CD4-positive, alpha-beta T cell treated with Interferon alpha-2 for 1 hour (primary cell): ENCODE results near the gene HINFP.

Source experiments
- DNase-seq, 2 donors: peaks; one replicate each; pipeline ENCODE4 v3.0.0-alpha.2; 2020 to 2022

Gene HINFP, protein sequence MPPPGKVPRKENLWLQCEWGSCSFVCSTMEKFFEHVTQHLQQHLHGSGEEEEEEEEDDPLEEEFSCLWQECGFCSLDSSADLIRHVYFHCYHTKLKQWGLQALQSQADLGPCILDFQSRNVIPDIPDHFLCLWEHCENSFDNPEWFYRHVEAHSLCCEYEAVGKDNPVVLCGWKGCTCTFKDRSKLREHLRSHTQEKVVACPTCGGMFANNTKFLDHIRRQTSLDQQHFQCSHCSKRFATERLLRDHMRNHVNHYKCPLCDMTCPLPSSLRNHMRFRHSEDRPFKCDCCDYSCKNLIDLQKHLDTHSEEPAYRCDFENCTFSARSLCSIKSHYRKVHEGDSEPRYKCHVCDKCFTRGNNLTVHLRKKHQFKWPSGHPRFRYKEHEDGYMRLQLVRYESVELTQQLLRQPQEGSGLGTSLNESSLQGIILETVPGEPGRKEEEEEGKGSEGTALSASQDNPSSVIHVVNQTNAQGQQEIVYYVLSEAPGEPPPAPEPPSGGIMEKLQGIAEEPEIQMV

GRCh38 chr11:119121008-119121810 is at the start of gene HINFP:
Gene HINFP, plus strand, starts transcription at chr11:119121580. Its CDS starts 5,365 bp downstream, at chr11:119126945.
- peak; percentile 100 for DNase-seq

GRCh38 chr11:119077839-119078238 is 43.5 kb upstream of the HINFP start:
- DNase-seq, result no peak

DNA sequence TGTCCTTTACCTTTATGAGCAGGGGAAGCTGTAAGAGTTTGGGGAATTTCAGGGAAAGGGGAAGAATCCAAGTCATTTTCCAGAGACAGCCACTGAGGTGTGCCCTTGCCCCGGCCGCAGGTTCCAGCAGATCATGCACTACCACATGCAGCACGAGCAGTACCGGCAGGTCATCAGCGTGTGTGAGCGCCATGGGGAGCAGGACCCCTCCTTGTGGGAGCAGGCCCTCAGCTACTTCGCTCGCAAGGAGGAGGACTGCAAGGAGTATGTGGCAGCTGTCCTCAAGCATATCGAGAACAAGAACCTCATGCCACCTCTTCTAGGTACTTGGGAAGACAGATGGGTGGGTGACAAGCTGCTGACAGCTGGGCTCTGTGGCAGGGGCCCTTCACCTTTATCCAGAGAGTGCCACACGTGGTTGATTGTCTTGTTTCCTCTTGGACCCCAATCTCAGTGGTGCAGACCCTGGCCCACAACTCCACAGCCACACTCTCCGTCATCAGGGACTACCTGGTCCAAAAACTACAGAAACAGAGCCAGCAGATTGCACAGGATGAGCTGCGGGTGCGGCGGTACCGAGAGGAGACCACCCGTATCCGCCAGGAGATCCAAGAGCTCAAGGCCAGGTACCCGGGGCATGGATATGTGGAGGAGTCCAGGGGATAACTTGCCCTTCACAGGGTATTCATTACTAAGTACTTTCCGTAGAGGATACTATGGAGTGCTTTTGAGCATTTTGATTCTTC is 42.5 kb upstream of the HINFP start:
- DNase-seq, result no peak

- no peak for DNase-seq
Measured at GRCh38 chr11:119081682-119082260, 39.6 kb upstream of the HINFP start.

DNA sequence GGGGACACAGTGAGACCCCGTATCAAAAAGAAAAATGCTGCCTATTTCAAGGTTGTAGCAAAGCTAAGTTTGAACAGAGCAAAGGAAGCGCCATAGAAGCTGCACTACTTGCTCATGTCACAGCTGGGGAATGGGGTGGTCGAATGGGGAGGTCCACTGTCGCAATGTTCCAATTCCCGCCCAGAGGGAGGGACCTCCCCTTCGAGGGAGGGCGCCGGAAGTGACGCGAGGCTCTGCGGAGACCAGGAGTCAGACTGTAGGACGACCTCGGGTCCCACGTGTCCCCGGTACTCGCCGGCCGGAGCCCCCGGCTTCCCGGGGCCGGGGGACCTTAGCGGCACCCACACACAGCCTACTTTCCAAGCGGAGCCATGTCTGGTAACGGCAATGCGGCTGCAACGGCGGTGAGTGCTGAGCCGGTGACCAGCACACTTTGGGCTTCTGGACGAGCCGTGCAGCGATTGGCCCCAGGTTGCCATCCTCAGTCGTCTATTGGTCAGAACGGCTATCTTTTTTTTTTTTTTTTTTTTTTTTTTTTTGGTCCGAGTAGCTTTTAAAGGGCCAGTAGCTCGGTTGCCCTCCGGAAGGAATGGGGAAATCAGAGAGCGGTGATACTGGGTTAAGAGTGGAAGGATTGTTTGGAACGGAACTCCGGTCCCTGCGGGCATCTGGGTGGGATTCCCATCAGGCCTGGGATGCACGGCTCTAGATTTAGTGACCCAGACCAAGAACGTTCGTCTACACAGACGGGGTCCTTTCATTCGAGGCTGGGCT is 36.5 kb upstream of the HINFP start, which contains the start of gene HMBS:
TSS of gene HMBS (plus strand) at position 219 of the 774 bp plus-strand sequence. CDS start at position 372, 153 bp downstream.
- DNase-seq, result peak; percentile 91 to 94

DNA sequence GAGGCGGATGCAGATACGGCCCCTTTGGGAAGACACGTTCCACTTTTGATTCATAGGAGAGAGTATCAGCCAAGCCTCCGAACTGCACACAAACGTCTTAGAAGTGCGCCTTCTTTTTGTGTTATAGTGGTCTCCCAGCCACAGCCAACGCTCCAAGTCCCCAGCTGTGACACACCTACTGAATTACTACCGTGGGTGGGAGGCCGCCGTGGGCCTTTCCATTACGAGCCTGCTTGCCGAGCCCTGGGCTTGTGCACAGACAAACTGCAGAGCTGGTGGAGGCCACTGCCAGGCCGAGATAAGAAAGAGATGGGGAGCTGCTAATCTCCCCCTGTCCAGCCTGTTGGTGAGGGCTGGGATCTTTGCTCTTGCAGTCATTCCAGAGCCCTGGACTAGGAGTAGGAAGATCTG is 35.9 kb upstream of the HINFP start:
- peak in 1 of 2 donors; percentile 22 for DNase-seq

DNA sequence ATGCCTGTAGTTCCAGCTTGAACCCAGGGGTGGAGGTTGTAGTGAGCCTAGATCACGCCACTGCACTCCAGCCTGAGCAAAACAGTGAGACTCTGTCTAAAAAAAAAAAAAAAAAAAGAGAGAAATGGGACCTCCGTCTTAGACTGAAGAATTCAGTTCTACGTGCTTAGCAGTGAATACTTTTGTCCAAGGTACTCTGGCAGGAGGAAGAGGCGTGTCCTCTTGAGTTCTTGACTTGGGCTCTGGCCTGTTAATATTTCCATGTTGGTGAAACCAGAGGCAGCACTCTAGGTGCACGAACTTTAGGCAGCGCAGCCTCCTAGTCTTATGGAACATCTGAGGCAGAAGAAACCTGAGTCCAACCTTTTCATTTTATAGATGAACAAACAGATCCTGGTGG is 34.3 kb upstream of the HINFP start:
- DNase-seq, result no peak

DNA sequence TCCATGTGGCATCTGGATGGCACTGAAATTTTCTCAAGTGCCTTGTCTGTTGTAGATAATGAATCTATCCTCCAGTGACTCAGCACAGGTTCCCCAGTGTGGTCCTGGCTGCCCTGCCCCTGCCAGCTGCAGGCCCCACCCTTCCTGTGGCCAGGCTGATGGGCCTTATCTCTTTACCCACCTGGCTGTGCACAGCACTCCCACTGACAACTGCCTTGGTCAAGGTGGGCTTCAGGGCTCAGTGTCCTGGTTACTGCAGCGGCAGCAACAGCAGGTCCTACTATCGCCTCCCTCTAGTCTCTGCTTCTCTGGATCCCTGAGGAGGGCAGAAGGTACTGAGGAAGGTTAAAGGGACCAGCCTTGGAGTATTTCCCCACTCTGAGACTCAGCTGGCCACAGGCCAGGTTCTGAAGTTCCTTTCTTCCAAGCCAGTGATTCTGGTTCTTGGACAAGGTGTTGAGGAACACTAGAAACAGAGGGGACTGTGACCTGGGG is 33.6 kb upstream of the HINFP start:
- DNase-seq, result no peak

GRCh38 chr11:119088406-119088805 is 33.0 kb upstream of the HINFP start:
- DNase-seq, result no peak

- DNase-seq, result no peak
Measured at GRCh38 chr11:119089319-119089718, 32.1 kb upstream of the HINFP start.

- no peak for DNase-seq
Measured at GRCh38 chr11:119091178-119091577, 30.2 kb upstream of the HINFP start.

DNA sequence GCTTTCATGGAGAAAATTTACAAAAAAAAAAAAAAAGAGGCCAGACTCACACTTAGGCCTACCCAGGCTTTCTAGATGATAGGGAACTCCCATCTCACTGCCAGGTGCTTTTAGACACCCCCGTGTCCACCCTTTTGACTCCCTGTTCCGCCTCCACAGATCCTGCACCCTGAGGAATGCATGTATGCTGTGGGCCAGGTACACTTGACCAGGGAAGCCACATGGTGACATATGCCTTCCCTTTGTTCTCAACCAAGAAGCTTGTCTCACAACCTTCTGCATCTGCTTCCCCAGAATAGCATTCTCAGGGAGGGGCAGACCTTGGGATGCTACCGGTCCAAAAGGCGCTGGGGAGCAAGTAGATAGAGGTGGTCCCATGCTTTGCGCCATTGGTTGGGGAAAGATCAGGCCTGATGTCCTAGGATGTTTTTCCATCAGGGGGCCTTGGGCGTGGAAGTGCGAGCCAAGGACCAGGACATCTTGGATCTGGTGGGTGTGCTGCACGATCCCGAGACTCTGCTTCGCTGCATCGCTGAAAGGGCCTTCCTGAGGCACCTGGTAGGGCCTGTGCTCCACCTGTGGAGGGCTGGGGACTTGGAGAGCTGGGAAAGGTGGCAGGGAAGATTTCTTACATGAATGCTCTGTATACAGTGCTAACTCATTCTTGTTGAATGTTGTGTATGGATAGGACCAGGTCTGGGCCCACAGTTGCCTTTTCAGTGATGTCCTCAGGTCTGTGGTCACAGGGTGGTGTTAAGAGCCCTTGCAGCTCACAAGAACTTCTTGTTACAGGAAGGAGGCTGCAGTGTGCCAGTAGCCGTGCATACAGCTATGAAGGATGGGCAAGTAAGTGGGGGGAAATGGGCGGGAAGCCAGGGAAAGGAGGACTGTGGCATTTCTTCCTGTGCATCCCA is 29.2 kb upstream of the HINFP start:
- no peak for DNase-seq

DNA sequence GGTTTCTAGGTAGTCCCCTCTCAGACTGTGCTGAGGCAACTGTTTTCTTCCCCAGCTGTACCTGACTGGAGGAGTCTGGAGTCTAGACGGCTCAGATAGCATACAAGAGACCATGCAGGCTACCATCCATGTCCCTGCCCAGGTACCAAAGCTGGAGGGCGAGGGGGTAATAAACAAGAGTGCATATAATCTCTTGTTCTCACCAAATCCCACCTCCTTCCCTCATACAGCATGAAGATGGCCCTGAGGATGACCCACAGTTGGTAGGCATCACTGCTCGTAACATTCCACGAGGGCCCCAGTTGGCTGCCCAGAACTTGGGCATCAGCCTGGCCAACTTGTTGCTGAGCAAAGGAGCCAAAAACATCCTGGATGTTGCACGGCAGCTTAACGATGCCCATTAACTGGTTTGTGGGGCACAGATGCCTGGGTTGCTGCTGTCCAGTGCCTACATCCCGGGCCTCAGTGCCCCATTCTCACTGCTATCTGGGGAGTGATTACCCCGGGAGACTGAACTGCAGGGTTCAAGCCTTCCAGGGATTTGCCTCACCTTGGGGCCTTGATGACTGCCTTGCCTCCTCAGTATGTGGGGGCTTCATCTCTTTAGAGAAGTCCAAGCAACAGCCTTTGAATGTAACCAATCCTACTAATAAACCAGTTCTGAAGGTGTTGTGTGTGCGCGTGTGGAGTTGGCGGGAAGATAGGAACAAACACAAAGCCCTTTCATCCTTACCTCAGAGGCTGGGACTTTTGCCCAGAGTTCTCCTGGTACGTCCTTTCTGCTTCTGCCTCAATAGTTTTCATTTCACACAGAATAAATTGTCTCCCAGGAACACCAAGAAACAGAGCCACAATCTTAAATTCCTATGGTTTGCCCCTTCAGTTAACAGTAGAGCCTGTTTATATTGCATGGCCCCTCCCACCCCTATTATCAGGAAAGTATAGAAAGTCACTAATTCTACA is 28.2 kb upstream of the HINFP start:
- DNase-seq, result no peak

GRCh38 chr11:119093942-119094815 is 27.2 kb upstream of the HINFP start:
- DNase-seq, result peak; percentile 23 to 51

GRCh38 chr11:119094816-119095065 is 26.6 kb upstream of the HINFP start:
- DNase-seq, result peak; percentile 74 to 77

- DNase-seq, result peak; percentile 100
Measured at GRCh38 chr11:119095066-119095880, 26.1 kb upstream of the HINFP start.

GRCh38 chr11:119099711-119100110 is 21.7 kb upstream of the HINFP start:
- no peak for DNase-seq
